GM19467 (cell line): Measurements from ENCODE around the gene OGFOD3.
"Not testable (repeated sequence)": the region's sequence is repeated elsewhere in the genome, so short reads cannot be mapped to it uniquely, and the experiment has no call there.

ENCODE experiments used
- ATAC-seq: cut with Tn5 transposase; IDR thresholded peaks from one replicate; pipeline ENCODE4 v1.9.1; 2021; ENCODE audit warnings: mild to moderate bottlenecking, moderate library complexity; ENCODE audit not compliant: unreplicated experiment

Gene OGFOD3

DNA sequence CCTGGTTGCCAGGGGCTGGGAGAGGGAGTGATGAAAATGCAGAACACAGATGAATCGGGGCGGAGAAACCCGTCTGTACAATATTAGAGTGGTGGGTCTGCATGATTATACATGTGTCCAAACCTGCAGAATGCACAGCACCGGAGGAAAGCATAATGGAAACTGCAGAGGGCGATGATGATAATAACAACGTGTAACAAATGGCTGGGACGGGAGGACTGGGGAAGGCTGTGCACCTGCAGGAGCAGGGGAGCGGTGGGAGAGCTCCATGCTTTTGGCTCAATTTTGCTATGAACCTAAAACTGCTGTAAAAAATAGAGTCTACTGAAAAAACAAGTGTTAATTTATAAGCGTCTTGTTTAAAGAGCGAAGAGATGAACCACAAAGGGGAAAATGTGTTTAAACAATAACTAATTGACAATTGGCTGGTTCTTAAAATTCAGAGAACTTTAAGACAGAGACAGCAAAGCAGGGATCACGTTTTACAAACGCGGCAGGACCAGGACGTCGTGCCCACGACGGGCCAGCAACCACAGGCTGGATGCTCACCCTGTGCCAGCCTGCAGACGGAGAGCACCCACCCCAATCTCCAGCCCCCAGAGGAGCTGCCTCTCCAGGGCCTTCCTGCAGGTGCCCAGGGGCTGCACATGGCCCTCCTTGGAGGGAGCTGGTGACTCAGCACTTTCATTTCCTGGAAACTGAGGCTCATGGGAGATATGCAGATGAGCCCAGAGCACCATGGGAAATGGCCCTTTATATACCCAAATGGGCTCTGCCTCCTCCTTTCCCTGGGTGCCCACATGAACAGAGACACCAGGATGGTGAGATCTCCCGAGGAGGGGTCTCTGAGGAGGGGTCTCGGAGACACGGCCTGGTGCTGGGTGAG is 59.7 kb downstream of the OGFOD3 start, which contains the start of gene TEX19:
Gene TEX19 (plus strand): TSS at position 783 of the 886 bp plus-strand sequence. CDS start 2,904 bp downstream, outside the sequence.
- no peak for ATAC-seq

GRCh38 chr17:82357394-82357793 is 61.0 kb downstream of the OGFOD3 start:
- ATAC-seq, result no peak

DNA sequence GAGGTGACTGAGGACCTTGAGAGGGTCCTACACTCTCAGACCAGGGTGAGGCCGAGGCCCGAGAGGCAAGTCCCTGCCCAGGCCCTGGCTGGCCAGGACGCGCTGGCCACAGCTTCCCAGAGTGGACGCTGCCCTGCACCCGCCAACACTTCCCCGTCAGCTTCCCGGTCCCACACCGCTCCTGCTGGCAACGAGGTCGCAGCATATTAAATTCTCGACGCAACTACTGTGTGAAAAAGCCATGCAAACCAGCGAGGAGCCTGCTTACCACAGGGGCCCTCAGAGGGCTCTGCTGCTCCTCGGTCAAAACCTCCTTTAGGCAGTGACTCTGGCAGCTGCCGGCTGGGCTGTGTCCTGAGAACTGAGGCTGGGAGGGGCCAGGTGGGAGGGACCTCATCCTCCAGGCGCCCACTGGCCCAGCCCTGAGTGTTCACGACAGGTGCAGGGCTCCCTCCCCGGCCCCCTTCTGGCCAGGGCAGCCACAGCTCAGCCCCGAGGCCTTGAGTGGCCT is 61.5 kb downstream of the OGFOD3 start:
- ATAC-seq, result no peak

DNA sequence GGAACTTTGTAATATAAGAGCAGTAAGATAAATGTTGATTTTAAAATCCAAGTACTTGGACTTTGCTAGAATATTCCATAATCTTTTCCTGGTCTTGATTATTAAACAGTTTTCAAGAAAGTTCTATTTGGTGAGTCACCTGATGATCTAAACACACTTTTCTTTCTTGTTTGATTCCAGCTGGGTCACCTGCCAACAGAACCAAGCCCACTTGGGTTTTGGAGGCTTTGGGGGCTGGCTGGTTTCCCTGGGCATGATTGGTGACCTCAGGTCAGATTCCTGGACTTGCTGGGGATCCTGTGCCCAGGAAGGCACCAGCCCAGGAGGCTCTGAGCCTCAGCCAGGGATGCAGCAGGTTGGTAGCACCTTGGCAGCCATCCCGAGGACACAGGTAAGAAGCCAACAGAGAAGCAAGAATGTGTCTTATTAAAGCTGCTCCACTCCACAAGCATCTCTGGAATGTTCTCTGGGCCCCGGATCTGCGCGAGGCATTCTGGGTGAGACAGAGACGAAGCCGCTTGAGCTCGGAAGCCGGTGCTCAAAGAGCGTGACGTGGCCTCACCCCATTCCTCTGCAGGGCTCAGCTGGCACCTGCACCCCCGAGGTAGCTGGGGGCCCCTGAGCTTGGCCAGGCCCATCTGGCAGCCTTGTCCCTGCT is 62.5 kb downstream of the OGFOD3 start:
- no peak for ATAC-seq

- ATAC-seq, result no peak
Observed at GRCh38 chr17:82354804-82355308, 63.5 kb downstream of the OGFOD3 start.

DNA sequence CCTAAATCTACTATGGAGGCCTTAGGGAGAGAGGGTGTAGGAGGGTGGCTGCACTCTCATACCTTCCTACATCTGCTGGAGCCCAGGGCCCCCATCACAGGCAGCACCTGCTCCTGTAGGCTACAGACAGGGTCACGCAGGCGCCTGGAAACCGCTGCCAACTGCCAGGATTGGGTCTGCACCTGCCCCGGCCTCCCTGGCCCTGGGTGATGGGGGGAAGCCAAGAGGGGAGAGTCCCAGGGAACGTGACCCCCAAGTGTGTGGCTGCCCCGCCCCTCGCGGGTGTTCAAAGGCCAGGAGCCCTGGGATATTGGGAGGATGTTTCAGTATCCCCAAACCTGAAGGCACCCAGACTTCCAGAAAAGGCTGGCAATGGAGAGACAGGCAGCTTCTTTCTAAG is 64.9 kb downstream of the OGFOD3 start:
- ATAC-seq, result no peak

DNA sequence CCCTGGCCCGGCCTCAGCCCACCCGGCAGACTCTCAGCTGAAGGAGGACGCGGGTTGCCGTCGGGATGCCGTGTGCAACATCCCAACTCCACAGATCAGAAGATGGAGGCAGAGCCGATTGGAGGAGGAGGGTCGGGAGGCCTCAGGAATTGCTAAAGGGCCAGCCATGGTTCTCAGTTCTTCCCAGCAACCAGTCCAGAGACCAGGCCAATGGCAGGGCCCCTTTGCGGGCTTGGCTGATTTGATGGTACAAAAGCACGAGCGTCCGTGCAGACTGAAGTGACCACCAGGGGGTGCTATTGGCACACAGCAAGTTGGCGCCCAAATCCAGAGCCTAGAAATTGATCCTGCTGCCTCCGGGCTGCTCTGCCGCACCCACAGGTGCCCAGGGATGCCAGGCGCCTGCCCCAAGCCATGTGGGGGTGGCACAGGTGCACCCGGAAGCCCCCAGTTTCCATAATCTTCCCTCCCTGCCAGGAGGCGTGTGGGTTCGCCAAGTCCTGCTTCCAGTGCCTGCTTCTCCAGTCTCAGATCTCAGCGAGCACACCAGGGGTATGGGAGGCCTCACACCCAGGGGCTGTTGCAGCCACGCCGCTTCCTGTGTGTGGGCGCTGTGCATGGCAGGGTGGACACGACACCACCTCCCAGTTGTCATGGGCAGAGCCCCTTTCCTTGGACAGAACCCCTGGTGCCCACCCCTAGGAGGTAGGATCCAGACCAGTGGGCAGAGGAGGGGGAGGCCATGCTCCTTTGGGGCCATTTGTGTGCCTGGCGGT is 66.5 kb downstream of the OGFOD3 start:
- peak; percentile 38 for ATAC-seq

DNA sequence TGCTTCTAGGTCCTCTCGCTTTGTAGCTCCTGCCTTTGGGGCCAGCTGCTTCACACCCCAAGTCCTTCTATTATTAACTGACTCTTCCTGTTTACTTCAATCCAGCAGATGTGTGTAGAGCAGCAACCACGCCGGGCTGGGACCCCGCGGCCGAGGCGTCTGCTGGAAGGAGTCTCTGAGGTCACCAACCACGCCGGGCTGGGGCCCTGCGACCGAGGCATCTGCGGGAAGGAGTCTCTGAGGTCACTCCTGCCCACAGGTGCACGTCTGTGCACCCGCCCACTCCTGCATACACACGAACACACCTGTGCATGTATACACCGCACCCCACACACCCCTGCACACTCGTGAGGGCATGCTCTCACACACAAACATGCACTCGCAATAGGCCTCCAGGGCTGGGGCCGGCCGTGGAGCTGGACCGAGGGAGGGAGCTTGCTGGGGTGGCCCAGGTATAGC is 67.1 kb downstream of the OGFOD3 start:
- peak; percentile 61 for ATAC-seq

DNA sequence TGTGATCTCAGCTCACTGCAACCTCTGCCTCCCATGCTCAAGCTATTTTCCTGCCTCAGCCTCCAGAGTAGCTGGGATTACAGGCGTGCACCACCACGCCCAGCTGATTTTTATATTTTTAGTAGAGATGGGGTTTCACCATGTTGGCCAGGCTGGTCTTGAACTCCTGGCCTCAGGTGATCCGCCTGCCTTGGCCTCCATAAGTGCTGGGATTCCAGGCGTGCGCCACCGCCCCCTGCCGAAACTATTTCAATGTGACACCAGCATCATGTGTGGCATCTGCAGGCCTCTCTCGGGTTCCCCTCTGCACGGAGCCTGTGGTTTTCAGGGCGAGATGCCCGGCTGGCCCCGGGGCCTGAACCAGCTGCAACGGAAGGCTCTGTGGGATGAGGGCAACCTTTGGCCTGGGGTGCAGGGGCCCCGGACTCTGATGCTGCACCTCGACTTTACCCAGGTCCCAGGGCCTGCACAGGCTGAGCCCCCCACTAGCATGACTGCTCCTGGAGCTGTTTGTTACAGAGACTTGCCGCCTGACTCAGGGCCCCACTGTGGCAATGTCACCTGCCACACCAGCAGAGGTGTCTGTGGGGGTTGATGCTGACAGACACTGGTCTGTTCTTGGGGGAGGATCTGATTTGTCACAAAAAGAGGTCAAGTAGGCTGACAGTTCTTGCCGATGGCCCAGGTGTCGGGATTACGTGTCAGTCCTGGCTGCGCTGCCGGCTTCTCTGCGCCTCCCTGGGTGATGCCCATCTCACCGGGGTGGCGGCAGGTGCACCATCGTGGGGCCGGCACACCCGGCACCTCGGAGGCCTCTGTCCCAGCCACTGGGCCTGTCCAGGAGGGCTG is 68.0 kb downstream of the OGFOD3 start:
- no peak for ATAC-seq

- no peak for ATAC-seq
Observed at GRCh38 chr17:82349287-82349701, 69.1 kb downstream of the OGFOD3 start.

GRCh38 chr17:82348866-82349265 is 69.5 kb downstream of the OGFOD3 start:
- no peak for ATAC-seq

DNA sequence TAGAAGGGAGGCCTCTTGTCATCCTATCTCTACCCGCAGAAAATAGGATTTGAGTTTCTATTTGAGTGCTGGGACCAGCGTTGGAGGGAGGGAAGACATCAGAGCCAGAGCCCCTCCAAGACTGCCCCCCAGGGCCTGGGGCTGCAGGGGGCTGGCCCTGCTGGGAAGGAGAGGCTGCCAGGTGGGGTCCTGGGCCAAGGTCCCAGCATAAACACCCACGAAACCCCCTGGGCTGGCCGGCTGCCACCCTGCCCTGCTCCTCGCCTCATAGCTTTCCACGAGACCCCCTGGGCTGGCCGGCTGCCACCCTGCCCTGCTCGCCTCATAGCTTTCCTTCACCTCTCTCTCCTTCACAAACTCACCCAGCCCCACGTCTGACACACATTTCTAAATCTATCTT is 70.0 kb downstream of the OGFOD3 start:
- ATAC-seq, result no peak

DNA sequence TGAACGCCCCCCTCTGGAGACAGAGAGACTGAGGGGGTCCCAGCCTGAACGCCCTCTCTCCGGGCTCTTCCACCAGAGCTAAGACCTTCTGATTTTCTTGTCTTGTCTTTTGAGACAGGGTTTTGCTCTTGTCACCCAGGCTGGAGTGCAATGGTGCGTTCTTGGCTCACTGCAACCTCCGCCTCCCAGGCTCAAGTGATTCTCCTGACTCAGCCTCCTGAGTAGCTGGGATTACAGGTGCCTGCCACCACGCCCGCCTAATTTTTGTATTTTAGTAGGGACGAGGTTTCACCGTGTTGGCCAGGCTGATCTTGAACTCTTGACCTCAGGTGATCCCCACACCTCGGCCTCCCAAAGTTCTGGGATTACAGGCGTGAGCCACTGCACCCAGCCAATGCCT is 70.4 kb downstream of the OGFOD3 start:
- ATAC-seq, result not testable (repeated sequence)

DNA sequence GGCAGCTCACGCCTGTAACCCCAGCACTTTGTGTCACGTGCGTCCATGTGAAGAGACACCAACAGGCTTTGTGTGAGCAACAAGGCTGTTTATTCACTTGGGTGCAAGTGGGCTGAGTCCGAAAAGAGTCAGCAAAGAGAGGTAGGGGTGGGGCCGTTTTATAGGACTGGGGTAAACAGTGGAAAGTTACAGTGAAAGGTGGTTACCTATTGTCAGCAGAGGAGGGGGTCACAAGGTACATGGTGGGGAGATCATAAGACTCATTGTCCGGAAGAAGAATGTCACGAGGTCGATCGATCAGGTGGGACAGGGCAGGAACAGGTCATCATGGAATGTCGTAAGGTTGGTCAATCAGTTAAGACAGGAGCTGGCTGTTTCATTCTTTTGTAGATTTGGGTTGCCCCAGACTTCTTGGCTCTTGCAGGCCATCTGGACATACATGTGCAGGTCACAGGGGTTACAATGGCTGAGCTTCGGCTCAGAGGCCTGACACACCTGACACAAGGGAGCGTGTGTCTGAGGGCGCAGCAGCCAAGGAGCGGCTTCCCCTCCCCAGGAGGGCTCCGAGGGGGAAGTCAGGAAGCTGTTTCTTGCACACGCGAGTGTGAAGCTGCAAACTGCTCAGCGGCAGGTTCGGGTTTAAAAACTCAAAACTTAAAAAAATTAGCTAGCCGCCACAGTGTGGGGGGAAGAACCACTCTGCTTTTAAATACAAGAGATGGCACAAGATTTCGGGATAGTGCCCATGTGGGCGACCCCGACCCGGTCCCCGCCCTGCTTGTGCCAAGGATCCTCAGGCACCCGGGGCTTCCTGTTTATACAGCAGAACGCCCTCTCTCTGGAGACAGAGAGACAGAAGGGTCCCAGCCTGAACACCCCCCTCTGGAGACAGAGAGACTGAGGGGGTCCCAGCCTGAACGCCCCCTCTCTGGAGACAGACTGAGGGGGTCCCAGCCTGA is 71.8 kb downstream of the OGFOD3 start:
- no peak for ATAC-seq

DNA sequence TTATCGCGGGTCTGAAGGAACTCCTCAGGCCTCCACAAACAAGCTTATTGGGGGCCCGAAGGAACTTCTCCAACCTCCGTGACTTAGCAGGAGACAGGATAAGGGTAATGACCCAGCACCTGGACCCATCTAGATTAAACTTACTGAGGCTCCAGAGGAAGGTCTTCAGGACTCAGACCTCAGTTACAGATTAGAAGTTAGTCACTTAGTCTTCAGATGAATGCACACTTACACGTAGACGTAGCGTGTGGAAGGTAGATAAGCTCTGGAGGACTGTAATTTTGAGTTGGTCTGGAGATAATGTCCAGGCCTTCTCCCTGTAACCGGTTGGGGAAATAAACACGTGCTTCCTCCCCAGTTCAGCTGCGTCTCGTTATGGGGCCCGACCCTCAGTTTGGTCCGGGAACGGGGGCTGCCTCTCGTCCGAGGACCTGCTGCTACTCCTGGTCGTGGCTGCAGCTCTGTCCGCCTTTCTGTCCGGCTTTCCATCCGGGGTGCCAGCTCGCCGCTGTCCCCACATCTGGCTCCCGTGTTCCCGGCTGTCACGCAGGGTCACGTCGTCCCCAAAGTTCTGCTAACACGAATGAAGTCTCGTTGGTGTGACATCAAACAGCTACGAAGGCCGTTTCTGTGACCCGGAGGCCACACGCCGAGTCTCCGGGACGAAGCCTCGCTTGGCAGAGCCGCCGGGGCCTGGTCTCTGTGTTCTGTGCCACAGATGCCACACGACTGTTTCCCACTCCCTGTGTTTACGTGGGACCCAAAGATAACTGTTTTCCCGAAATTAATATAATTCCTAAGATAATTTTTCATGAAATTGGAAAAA is 73.0 kb downstream of the OGFOD3 start:
- ATAC-seq, result no peak

- ATAC-seq, result no peak
Observed at GRCh38 chr17:82344175-82344907, 74.0 kb downstream of the OGFOD3 start.

DNA sequence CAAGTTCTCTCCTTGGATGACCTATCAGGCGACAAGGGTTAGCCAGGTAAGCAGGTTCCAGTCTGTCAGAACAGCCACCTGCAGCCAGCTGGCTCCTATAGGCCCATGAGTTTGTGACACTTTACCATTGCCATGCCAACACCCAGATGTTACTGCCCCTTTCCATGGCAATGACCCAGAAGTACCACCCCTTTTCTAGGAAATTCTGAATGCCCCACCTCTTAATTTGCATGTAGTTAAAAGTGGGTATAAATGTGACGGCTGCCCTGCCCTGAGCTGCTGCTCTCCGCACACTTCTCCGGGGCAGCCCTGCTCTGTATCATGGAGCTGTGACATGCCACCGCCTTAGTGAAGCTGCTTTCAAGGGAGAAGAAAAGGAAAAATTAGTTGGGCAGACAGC is 74.8 kb downstream of the OGFOD3 start:
- no peak for ATAC-seq
